ENCODE data around the gene ROR2. TPM values are rescaled to one million over a fixed set of nuclear protein-coding genes. Genes with fewer than 3 reads are reported as not detected.

The ROR2 gene
- total and polyA plus RNA-seq, 2 of the 8 experiments (the other 6 are each of a cell fraction or from before 2014, with no cell fraction given) = 2.7 to 4.3 TPM

DNA sequence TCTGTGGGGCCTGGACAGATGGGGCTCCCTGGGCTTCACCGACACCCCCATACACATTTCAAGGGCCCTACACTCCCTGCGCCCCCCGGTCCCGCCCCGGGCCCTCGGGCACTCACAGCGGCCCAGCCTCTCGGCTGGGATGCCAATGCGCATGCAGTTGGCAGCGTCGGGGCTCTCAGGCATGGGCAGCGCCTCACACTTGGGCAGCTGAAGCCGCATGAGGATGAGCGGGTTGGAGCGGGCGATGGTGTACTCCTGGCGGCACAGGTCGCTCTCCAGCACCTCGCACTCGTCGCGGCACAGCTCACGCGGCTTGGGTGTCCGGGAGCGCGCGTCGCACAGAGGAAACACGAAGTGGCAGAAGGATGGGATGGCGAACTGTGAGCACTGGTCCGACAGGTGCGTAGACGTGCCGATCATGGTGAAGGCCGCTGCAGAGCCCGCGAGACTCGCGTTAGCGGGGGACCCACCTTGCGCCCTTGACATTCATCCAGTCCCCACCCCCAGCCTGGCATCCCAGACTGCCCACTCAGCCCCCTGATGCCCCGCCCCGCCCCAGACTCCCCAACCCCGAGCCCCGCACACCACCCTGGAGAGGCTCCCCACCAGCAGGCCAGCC, 216.9 kb downstream of the ROR2 start:
- 93% methylated on average over 32 of the region's 46 CpGs; no CpG with 5 or more reads in 1 of the 2 experiments for WGBS, 2 experiments (ENCODE audit: extremely low coverage in 1 of 2, insufficient coverage in 1 of 2, insufficient read length in 1 of 2, insufficient replicate concordance in 2 of 2, low coverage in 1 of 2, low lambda C conversion rate in 2 of 2, missing lambda C conversion rate in 1 of 2)
- TF ChIP-seq CREB1 (IDR thresholded peaks at IDR 0.05) (no peak), SUZ12 (IDR thresholded peaks at IDR 0.05; ENCODE audit: low read length) (no peak), CEBPB (IDR thresholded peaks at IDR 0.05; ENCODE audit: low read depth, low read length) (no peak), RAD21 (IDR thresholded peaks at IDR 0.05 in 1 of 2, conservative IDR thresholded peaks at IDR 0.05 in 1 of 2; ENCODE audit: low read depth in 2 of 2, low read length in 2 of 2) (no peak), HDAC2 (IDR thresholded peaks at IDR 0.05; ENCODE audit: borderline replicate concordance in 1 of 2, low read depth in 2 of 2, low read length in 2 of 2) (no peak), ZNF274 (IDR thresholded peaks at IDR 0.05; ENCODE audit: borderline replicate concordance, extremely low read depth, low read length) (no peak), EP300 (IDR thresholded peaks at IDR 0.05; ENCODE audit: borderline replicate concordance in 1 of 2, low read depth in 2 of 2, low read length in 2 of 2) (no peak), NRF1 (IDR thresholded peaks at IDR 0.05; ENCODE audit: low read depth, low read length) (no peak), POLR2A (IDR thresholded peaks at IDR 0.05; ENCODE audit: control extremely low read depth in 1 of 2, low read depth in 2 of 2, low read length in 2 of 2) (no peak)
- TF ChIP-seq, protein P1, sequence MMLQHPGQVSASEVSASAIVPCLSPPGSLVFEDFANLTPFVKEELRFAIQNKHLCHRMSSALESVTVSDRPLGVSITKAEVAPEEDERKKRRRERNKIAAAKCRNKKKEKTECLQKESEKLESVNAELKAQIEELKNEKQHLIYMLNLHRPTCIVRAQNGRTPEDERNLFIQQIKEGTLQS (IDR thresholded peaks at IDR 0.05; ENCODE audit: insufficient read depth, low read depth, low read length) = no peak

More for the DNA sequence above, 216.9 kb downstream of the ROR2 start:
- no peaks in the 10 kb centered on the region for H3K36me3 ChIP-seq (ENCODE audit: control insufficient read depth in 2 of 4, insufficient read depth in 4 of 4, low read length in 3 of 4)
- no peaks in the 10 kb centered on the region; the same call in 1 of the 2 replicates for H3K79me1 ChIP-seq (ENCODE audit: low read depth, low read length)
- no peaks in the 10 kb centered on the region; a peak in 1 of 7 replicates for H3K4me1 ChIP-seq (replicated peaks in 1 of 4; ENCODE audit: control insufficient read depth in 3 of 4, insufficient read depth in 4 of 4, low read length in 3 of 4)
- H3K23me2 ChIP-seq (ENCODE audit: low read depth, low read length) = no peaks in the 10 kb centered on the region
- no peak overlapping the region for H4K5ac ChIP-seq (ENCODE audit: insufficient read length, low read depth, low read length)
- H3K56ac ChIP-seq (replicated peaks; ENCODE audit: insufficient read length, low read depth, low read length) = no peak overlapping the region
- H2AFZ ChIP-seq (ENCODE audit: low read length) = no peak overlapping the region
- CTCF ChIA-PET (ENCODE audit: partially characterized antibody) = interaction anchor here (0.6 to 4.0 kb wide), 14 partner anchors 9 to 833 kb away, joined by 3 to 21 read pairs (median 4); no protein-coding TSS in a partner anchor
- DNase-seq (ENCODE audit: low read depth in 1 of 2, low spot score in 2 of 2) (no peak), FAIRE-seq (no peak)
- H3K4ac ChIP-seq (replicated peaks; ENCODE audit: insufficient read length, low read depth, low read length) = no peak overlapping the region
- no peak overlapping the region for H2AK5ac ChIP-seq (ENCODE audit: low read depth, low read length)
- POLR2A ChIA-PET (ENCODE audit: partially characterized antibody) = no interaction called here
- H2BK120ac ChIP-seq (replicated peaks; ENCODE audit: low read depth, low read length) = no peak overlapping the region
- no peaks in the 10 kb centered on the region for H3K9me3 ChIP-seq (ENCODE audit: insufficient read depth in 2 of 2, low read depth in 1 of 2, low read length in 1 of 2)
- H4K8ac ChIP-seq (ENCODE audit: extremely low read depth, insufficient read depth, low read length) = peak overlapping the region; percentile 74
- no peak overlapping the region for H3K18ac ChIP-seq (ENCODE audit: extremely low read depth, low read length)
- no peak overlapping the region for H3K4me2 ChIP-seq (ENCODE audit: insufficient read depth in 1 of 2, low read depth in 2 of 2, low read length in 2 of 2)
- no peak overlapping the region for H4K91ac ChIP-seq (replicated peaks; ENCODE audit: insufficient read length, low read length)
- no peak overlapping the region for H2BK15ac ChIP-seq (ENCODE audit: low read length)
- H3K27me3 ChIP-seq (replicated peaks in 1 of 4; ENCODE audit: control insufficient read depth in 3 of 4, extremely low read depth in 1 of 4, insufficient read depth in 3 of 4, low read length in 3 of 4) = no peaks in the 10 kb centered on the region
- no peaks in the 10 kb centered on the region for H3K79me2 ChIP-seq (ENCODE audit: control insufficient read depth in 1 of 2, insufficient read depth in 2 of 2, low read length in 2 of 2)
- peaks cover 0 to 2% of the 10 kb centered on the region in 2 experiments for H4K20me1 ChIP-seq (replicated peaks in 1 of 2; ENCODE audit: control insufficient read depth in 1 of 2, insufficient read depth in 2 of 2, low read length in 2 of 2)
- H3K14ac ChIP-seq (ENCODE audit: insufficient read length) = no peak overlapping the region
- H3K9ac ChIP-seq (replicated peaks in 1 of 4; ENCODE audit: extremely low read depth in 1 of 4, low read depth in 3 of 4, low read length in 3 of 4) = no peak overlapping the region
- H3K23ac ChIP-seq (ENCODE audit: insufficient read length) = no peak overlapping the region
- no peak overlapping the region for H2BK12ac ChIP-seq (ENCODE audit: low read depth, low read length)
- no peak overlapping the region for H3K27ac ChIP-seq (ENCODE audit: low read depth, low read length)
- no peak overlapping the region for H2BK20ac ChIP-seq (ENCODE audit: low read length)
- H3K4me3 ChIP-seq (ENCODE audit: extremely low read depth in 1 of 4, insufficient read depth in 2 of 4, low read depth in 3 of 4, low read length in 4 of 4) = no peak overlapping the region
- H2BK5ac ChIP-seq (ENCODE audit: low read depth, low read length) = no peak overlapping the region

All from H1 (cell line).